HEK293 (cell line): ENCODE data around the gene NKAPL.

ENCODE experiments used
- GLIS1 ChIP-seq: fragments of 450-650 bp; formaldehyde crosslinking; IDR thresholded peaks from 2 replicates; pipeline ENCODE4 v1.5.1; 2016; ENCODE audit warnings: missing biosample characterization, missing genetic modification characterization
- GLIS2 ChIP-seq: fragments of 450-650 bp; formaldehyde crosslinking; IDR thresholded peaks from 2 replicates; pipeline ENCODE4 v1.5.1; 2016; ENCODE audit warnings: missing biosample characterization, missing genetic modification characterization
- KLF1 ChIP-seq: fragments of 450-650 bp; formaldehyde crosslinking; IDR thresholded peaks from 2 replicates; pipeline ENCODE4 v1.5.1; 2016; ENCODE audit warnings: missing biosample characterization, missing genetic modification characterization
- PRDM1 ChIP-seq: fragments of 450-650 bp; formaldehyde crosslinking; IDR thresholded peaks from 2 replicates; pipeline ENCODE4; 2016; ENCODE audit warnings: missing biosample characterization, missing genetic modification characterization
- TCF7L2 ChIP-seq: IDR thresholded peaks from 2 replicates; pipeline ENCODE4 v1.6.1; 2011; ENCODE audit warnings: low read depth, mild to moderate bottlenecking, inconsistent platforms, low read length, moderate library complexity, borderline replicate concordance
- WT1 ChIP-seq: fragments of 450-650 bp; formaldehyde crosslinking; IDR thresholded peaks from 2 replicates; pipeline ENCODE4 v1.5.1; 2016; ENCODE audit warnings: missing biosample characterization, missing genetic modification characterization
- YY2 ChIP-seq: fragments of 450-650 bp; formaldehyde crosslinking; IDR thresholded peaks from 2 replicates; pipeline ENCODE4 v1.5.1; 2016; ENCODE audit warnings: missing biosample characterization, missing genetic modification characterization
- ZFP69B ChIP-seq: fragments of 450-650 bp; formaldehyde crosslinking; IDR thresholded peaks from 2 replicates; pipeline ENCODE4 v1.5.1; 2016; ENCODE audit warnings: missing biosample characterization, missing genetic modification characterization
- ZNF2 ChIP-seq: fragments of 450-650 bp; formaldehyde crosslinking; IDR thresholded peaks from 2 replicates; pipeline ENCODE4 v1.5.1; 2016; ENCODE audit warnings: missing biosample characterization, missing genetic modification characterization
- ZNF221 ChIP-seq: fragments of 450-650 bp; formaldehyde crosslinking; IDR thresholded peaks from 2 replicates; pipeline ENCODE4 v1.5.1; 2017; ENCODE audit warnings: missing biosample characterization, missing genetic modification characterization, borderline replicate concordance
- ZNF341 ChIP-seq: fragments of 450-650 bp; formaldehyde crosslinking; IDR thresholded peaks from 2 replicates; pipeline ENCODE4; 2016; ENCODE audit warnings: low read depth, missing biosample characterization, missing genetic modification characterization
- ZNF37A ChIP-seq: fragments of 450-650 bp; IDR thresholded peaks from 2 replicates; pipeline ENCODE4 v1.5.1; 2018; ENCODE audit warnings: missing biosample characterization, missing genetic modification characterization
- ZNF660 ChIP-seq: fragments of 450-650 bp; IDR thresholded peaks from 2 replicates; pipeline ENCODE4 v1.5.1; 2018; ENCODE audit warnings: missing biosample characterization, mild to moderate bottlenecking, missing genetic modification characterization
- ZNF76 ChIP-seq: fragments of 450-650 bp; formaldehyde crosslinking; IDR thresholded peaks from 2 replicates; pipeline ENCODE4; 2016; ENCODE audit warnings: low read depth, missing biosample characterization, missing genetic modification characterization, borderline replicate concordance
- ZNF843 ChIP-seq: fragments of 450-650 bp; formaldehyde crosslinking; IDR thresholded peaks from 2 replicates; pipeline ENCODE4 v1.5.1; 2016; ENCODE audit warnings: missing biosample characterization, missing genetic modification characterization
- ZSCAN16 ChIP-seq: fragments of 450-650 bp; formaldehyde crosslinking; IDR thresholded peaks from 2 replicates; pipeline ENCODE4 v1.5.1; 2016; ENCODE audit warnings: missing biosample characterization, missing genetic modification characterization
- ZXDB ChIP-seq: fragments of 450-650 bp; formaldehyde crosslinking; IDR thresholded peaks from 2 replicates; pipeline ENCODE4 v1.5.1; 2016; ENCODE audit warnings: missing biosample characterization, missing genetic modification characterization
- TF ChIP-seq, protein P1 (sequence below): fragments of 450-650 bp; formaldehyde crosslinking; optimal IDR thresholded peaks from 2 replicates; pipeline ENCODE3; 2016; ENCODE audit warnings: missing biosample characterization, mild to moderate bottlenecking, missing genetic modification characterization
- TF ChIP-seq, protein P2 (sequence below): fragments of 450-650 bp; formaldehyde crosslinking; IDR thresholded peaks from 2 replicates; pipeline ENCODE4 v1.5.1; 2016; ENCODE audit warnings: missing biosample characterization, missing genetic modification characterization
- TF ChIP-seq, protein P3 (sequence below): fragments of 450-650 bp; formaldehyde crosslinking; conservative IDR thresholded peaks from 2 replicates; pipeline ENCODE4 v1.5.1; 2016; ENCODE audit warnings: low read depth, missing biosample characterization, missing genetic modification characterization
- TF ChIP-seq, protein P4 (sequence below): fragments of 450-650 bp; formaldehyde crosslinking; IDR thresholded peaks from 2 replicates; pipeline ENCODE4 v1.5.1; 2016; ENCODE audit warnings: missing biosample characterization, missing genetic modification characterization
- TF ChIP-seq, protein P5 (sequence below): fragments of 450-650 bp; formaldehyde crosslinking; IDR thresholded peaks from 2 replicates; pipeline ENCODE4 v1.5.1; 2017; ENCODE audit warnings: missing biosample characterization, missing genetic modification characterization
- TF ChIP-seq, protein P6 (sequence below): fragments of 450-650 bp; formaldehyde crosslinking; IDR thresholded peaks from 2 replicates; pipeline ENCODE4 v1.5.1; 2016; ENCODE audit warnings: missing biosample characterization, missing genetic modification characterization
- TF ChIP-seq, protein P7 (sequence below): fragments of 450-650 bp; formaldehyde crosslinking; IDR thresholded peaks from 2 replicates; pipeline ENCODE4 v1.5.1; 2016; ENCODE audit warnings: missing biosample characterization, missing genetic modification characterization

The NKAPL gene

DNA sequence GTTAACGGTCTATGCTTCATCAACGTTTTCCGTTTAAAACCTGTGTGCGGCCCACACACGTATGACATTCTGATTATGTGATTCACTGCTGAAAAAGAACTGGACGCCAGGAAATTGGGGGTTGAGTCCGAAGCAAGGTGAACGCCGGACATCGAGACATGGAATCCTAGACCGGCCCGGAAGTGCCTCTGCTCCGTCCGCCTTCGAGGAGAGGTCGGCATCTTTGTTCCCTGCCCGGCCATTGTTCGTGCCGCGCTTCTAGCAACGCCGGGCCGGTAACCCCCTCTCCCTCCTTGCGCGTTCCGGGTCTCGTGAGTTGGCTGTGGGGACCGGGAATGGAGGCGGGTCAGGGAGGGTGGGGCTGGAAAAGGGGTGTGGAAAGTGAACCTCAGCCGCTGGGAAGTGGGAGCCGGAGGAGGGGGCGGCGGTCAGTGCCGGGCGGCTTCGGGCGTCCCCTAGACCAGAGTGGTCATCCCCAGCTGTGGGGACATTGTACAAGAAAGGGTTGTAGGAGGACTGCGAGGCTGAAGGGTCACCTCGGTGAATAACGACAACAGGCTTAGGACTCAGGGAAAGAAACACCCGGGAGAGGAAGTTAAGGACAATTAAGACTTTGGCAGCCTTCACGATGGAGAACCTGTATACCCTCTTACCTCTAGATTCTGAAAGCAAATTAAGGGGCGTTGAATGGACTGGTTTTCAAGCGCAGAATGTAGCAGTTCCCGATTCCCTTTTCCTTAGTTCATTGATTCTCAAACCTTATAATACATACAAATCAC is 33.9 kb upstream of the NKAPL start, which contains the start of gene ZSCAN9 (continued):
- TF ChIP-seq, protein P1, sequence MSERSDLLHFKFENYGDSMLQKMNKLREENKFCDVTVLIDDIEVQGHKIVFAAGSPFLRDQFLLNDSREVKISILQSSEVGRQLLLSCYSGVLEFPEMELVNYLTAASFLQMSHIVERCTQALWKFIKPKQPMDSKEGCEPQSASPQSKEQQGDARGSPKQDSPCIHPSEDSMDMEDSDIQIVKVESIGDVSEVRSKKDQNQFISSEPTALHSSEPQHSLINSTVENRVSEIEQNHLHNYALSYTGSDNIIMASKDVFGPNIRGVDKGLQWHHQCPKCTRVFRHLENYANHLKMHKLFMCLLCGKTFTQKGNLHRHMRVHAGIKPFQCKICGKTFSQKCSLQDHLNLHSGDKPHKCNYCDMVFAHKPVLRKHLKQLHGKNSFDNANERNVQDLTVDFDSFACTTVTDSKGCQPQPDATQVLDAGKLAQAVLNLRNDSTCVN: peak; percentile 83
- peak; percentile 40; the same call in 1 of the 2 replicates for TF ChIP-seq GLIS2 (tag by site-specific recombination)
- TF ChIP-seq, protein P2, sequence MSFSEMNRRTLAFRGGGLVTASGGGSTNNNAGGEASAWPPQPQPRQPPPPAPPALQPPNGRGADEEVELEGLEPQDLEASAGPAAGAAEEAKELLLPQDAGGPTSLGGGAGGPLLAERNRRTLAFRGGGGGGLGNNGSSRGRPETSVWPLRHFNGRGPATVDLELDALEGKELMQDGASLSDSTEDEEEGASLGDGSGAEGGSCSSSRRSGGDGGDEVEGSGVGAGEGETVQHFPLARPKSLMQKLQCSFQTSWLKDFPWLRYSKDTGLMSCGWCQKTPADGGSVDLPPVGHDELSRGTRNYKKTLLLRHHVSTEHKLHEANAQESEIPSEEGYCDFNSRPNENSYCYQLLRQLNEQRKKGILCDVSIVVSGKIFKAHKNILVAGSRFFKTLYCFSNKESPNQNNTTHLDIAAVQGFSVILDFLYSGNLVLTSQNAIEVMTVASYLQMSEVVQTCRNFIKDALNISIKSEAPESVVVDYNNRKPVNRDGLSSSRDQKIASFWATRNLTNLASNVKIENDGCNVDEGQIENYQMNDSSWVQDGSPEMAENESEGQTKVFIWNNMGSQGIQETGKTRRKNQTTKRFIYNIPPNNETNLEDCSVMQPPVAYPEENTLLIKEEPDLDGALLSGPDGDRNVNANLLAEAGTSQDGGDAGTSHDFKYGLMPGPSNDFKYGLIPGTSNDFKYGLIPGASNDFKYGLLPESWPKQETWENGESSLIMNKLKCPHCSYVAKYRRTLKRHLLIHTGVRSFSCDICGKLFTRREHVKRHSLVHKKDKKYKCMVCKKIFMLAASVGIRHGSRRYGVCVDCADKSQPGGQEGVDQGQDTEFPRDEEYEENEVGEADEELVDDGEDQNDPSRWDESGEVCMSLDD (tag by site-specific recombination): peak; percentile 48; the same call in 1 of the 2 replicates
- TF ChIP-seq WT1 (tag by site-specific recombination): peak; percentile 32; the same call in 1 of the 2 replicates
- peak; percentile 96 for TF ChIP-seq TCF7L2
- TF ChIP-seq, protein P3, sequence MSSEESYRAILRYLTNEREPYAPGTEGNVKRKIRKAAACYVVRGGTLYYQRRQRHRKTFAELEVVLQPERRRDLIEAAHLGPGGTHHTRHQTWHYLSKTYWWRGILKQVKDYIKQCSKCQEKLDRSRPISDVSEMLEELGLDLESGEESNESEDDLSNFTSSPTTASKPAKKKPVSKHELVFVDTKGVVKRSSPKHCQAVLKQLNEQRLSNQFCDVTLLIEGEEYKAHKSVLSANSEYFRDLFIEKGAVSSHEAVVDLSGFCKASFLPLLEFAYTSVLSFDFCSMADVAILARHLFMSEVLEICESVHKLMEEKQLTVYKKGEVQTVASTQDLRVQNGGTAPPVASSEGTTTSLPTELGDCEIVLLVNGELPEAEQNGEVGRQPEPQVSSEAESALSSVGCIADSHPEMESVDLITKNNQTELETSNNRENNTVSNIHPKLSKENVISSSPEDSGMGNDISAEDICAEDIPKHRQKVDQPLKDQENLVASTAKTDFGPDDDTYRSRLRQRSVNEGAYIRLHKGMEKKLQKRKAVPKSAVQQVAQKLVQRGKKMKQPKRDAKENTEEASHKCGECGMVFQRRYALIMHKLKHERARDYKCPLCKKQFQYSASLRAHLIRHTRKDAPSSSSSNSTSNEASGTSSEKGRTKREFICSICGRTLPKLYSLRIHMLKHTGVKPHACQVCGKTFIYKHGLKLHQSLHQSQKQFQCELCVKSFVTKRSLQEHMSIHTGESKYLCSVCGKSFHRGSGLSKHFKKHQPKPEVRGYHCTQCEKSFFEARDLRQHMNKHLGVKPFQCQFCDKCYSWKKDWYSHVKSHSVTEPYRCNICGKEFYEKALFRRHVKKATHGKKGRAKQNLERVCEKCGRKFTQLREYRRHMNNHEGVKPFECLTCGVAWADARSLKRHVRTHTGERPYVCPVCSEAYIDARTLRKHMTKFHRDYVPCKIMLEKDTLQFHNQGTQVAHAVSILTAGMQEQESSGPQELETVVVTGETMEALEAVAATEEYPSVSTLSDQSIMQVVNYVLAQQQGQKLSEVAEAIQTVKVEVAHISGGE: peak; percentile 98
- no peak for TF ChIP-seq ZNF221
- no peak for TF ChIP-seq GLIS1 (tag by site-specific recombination)
- TF ChIP-seq, protein P4, sequence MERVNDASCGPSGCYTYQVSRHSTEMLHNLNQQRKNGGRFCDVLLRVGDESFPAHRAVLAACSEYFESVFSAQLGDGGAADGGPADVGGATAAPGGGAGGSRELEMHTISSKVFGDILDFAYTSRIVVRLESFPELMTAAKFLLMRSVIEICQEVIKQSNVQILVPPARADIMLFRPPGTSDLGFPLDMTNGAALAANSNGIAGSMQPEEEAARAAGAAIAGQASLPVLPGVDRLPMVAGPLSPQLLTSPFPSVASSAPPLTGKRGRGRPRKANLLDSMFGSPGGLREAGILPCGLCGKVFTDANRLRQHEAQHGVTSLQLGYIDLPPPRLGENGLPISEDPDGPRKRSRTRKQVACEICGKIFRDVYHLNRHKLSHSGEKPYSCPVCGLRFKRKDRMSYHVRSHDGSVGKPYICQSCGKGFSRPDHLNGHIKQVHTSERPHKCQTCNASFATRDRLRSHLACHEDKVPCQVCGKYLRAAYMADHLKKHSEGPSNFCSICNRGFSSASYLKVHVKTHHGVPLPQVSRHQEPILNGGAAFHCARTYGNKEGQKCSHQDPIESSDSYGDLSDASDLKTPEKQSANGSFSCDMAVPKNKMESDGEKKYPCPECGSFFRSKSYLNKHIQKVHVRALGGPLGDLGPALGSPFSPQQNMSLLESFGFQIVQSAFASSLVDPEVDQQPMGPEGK (tag by site-specific recombination): peak; percentile 75
- TF ChIP-seq, protein P5, sequence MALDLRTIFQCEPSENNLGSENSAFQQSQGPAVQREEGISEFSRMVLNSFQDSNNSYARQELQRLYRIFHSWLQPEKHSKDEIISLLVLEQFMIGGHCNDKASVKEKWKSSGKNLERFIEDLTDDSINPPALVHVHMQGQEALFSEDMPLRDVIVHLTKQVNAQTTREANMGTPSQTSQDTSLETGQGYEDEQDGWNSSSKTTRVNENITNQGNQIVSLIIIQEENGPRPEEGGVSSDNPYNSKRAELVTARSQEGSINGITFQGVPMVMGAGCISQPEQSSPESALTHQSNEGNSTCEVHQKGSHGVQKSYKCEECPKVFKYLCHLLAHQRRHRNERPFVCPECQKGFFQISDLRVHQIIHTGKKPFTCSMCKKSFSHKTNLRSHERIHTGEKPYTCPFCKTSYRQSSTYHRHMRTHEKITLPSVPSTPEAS (tag by site-specific recombination): no peak; the same call in 1 of the 2 replicates
- TF ChIP-seq, protein P6, sequence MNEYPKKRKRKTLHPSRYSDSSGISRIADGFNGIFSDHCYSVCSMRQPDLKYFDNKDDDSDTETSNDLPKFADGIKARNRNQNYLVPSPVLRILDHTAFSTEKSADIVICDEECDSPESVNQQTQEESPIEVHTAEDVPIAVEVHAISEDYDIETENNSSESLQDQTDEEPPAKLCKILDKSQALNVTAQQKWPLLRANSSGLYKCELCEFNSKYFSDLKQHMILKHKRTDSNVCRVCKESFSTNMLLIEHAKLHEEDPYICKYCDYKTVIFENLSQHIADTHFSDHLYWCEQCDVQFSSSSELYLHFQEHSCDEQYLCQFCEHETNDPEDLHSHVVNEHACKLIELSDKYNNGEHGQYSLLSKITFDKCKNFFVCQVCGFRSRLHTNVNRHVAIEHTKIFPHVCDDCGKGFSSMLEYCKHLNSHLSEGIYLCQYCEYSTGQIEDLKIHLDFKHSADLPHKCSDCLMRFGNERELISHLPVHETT (tag by site-specific recombination): peak; percentile 46
- peak; percentile 94 for TF ChIP-seq ZNF660 (tag by site-specific recombination)
- TF ChIP-seq KLF1 (tag by site-specific recombination): peak; percentile 64; the same call in 1 of the 2 replicates
- TF ChIP-seq, protein P7, sequence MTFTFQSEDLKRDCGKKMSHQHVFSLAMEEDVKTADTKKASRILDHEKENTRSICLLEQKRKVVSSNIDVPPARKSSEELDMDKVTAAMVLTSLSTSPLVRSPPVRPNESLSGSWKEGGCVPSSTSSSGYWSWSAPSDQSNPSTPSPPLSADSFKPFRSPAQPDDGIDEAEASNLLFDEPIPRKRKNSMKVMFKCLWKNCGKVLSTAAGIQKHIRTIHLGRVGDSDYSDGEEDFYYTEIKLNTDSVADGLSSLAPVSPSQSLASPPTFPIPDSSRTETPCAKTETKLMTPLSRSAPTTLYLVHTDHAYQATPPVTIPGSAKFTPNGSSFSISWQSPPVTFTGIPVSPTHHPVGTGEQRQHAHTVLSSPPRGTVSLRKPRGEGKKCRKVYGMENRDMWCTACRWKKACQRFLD (tag by site-specific recombination): no peak
- no peak for TF ChIP-seq PRDM1 (tag by site-specific recombination)
- no peak for TF ChIP-seq ZNF37A (tag by site-specific recombination)
- TF ChIP-seq YY2: peak; percentile 89
- peak; percentile 48 for TF ChIP-seq ZNF341
- peak; percentile 87 for TF ChIP-seq ZXDB (tag by site-specific recombination)
- TF ChIP-seq ZNF2 (tag by site-specific recombination): peak; percentile 53; the same call in 1 of the 2 replicates
- peak; percentile 56; the same call in 1 of the 2 replicates for TF ChIP-seq ZFP69B
- 0 out of 2 replicates have a peak, but pooled peaks have one; percentile 27 for TF ChIP-seq ZNF76
- 0 out of 2 replicates have a peak, but pooled peaks have one; percentile 32 for TF ChIP-seq ZNF843
- TF ChIP-seq ZSCAN16: no peak
